Lung microvascular endothelial cell (primary cell): ENCODE results near the gene CHMP1B. TPM values are rescaled to one million over a fixed set of nuclear protein-coding genes. Genes with fewer than 3 reads are reported as not detected.

Source experiments
- DNase-seq, 2 donors: peaks; one replicate each; pipeline versions ENCODE4 v3.0.0 to v3.0.0-alpha.2; 2010; ENCODE audit warnings: low read depth in 2 of 2
- total RNA-seq: library from RNA; depleted of rRNA; stranded (reverse); fragments of >200 nt; gene quantifications from 2 replicates; pipeline ENCODE4 v1.2.1, GENCODE V29; 2014

The CHMP1B gene
- total RNA-seq, 1 donor from 2014 or later: 67.1 TPM

DNA sequence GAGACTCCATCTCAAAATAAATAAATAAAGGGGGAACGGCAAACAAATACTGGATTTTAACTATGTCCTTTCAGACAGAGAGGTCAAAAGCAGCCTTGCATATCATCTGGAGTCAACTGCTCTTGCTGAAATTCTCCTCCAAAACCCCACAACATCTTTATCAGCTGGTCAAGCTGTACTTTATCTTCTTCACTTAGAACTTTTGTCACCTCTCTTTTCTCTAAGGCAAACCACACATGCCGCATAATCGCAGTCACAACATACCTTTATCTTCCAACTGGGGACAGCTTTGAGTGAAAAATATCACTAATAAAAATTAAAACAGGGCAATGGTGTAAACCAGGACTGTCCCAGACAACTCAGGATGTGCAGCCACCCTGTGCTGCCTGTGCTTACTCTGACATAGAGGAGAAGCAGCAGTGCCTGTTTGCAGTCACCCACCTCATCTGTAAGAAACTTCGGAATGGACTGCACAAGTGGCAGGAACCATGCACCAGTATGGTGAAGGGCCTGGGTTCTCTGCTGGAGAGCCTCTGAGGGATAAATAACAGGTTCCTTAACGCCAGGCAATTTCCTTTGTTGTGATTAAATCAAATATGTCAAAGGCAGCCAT is 50.7 kb downstream of the CHMP1B start:
- DNase-seq: no peak

- peak in 1 of 2 donors; percentile 19 for DNase-seq
These were observed 51.5 kb downstream of the CHMP1B start for GRCh38 chr18:11902522-11903292.

Other genes with a start within 250 kb of the CHMP1B start
- gene SLC35G4, start 241.8 kb upstream of the CHMP1B start, total RNA-seq: not detected in 2 replicates
- under 0.01 and 0.22 TPM in 2 replicates for gene GNAL, start 162.1 kb upstream of the CHMP1B start, total RNA-seq
- gene MPPE1, start 56.9 kb downstream of the CHMP1B start, total RNA-seq: 11.6 and 13.9 TPM in 2 replicates
- 3.1 and 11.1 TPM in 2 replicates for gene IMPA2, start 130.1 kb downstream of the CHMP1B start, total RNA-seq
- gene ANKRD62, start 242.4 kb downstream of the CHMP1B start, total RNA-seq: not detected in 2 replicates